HG03196 (cell line): Measurements from ENCODE around the gene SETDB1.
"Not testable (repeated sequence)": the region's sequence is repeated elsewhere in the genome, so short reads cannot be mapped to it uniquely, and the experiment has no call there.

Source experiments
- ATAC-seq: cut with Tn5 transposase; IDR thresholded peaks from one replicate; pipeline ENCODE4 v1.9.1; 2021; ENCODE audit not compliant: unreplicated experiment

Gene SETDB1

GRCh38 chr1:150928775-150929174 lies 2.6 kb downstream of the SETDB1 start:
- ATAC-seq: not testable (repeated sequence)

DNA sequence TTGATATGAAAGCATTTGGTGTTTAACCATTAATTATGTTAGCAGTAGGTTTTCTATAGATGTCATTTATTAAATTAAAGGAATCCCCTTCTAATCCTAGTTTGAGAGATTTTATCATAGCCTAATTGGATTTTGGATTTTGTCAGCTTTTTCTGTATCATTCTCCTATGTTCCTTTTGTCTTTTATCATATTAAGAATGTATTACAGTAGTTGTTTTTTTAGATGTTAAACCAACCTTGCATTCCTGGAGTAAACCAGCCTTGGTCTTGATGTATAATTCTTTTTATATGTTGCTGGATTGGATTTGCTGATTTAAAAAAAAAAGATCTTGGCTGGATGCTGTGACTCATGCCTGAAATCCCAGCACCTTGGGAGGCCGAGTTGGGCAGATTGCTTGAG lies 5.6 kb downstream of the SETDB1 start:
- no peak for ATAC-seq

DNA sequence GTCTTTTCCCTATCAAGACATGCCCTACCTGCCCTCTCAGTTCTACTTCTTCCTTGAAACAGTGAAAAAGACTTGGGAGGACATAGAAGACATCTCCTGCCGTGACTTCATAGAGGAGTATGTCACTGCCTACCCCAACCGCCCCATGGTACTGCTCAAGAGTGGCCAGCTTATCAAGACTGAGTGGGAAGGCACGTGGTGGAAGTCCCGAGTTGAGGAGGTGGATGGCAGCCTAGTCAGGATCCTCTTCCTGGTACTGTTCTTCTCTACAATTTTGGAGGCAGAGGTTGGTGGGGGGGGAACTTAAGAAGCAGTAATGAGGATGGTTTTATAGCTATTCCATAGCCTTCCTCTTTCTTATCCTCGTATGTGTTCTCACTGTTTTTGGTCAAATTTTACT lies 18.7 kb downstream of the SETDB1 start:
- ATAC-seq: no peak

DNA sequence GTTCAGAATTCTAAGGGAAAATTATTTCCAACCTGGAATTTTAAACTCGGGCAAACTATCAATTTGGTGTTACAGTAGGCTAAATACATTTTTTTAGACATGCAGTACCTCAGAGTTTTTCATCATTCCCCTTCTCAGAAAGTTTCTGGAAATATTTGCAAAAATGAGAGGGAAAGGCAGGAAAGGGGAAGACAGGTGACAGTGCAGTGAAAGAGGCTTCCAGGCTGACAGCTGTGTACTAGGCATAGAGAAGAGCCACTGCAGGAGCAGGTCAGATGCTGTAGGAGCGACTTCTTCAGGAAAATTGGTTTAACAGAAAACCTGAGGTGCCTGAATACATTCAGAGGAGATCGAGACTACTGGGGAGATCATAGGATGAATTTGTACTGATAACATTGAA lies 28.5 kb downstream of the SETDB1 start:
- ATAC-seq: no peak

- ATAC-seq: no peak
These were observed 29.1 kb downstream of the SETDB1 start for GRCh38 chr1:150955280-150955679.

DNA sequence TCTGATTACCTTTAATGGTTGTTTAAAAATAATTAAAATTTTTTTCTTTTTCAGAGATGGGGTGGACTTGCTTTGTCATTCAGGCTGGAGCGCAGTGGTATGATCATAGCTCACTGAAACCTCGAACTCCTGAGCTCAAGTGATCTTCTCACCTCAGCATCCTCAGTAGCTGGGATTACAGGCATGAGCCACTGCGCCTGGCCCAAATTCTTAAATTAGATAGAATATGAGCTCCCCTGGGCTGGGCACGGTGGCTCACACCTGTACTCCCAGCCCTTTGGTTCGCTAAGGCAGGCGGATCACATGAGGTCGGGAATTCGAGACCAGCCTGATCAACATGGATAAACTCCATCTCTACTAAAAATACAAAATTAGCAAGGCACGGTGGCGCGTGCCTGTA lies 31.5 kb downstream of the SETDB1 start:
- no peak for ATAC-seq

DNA sequence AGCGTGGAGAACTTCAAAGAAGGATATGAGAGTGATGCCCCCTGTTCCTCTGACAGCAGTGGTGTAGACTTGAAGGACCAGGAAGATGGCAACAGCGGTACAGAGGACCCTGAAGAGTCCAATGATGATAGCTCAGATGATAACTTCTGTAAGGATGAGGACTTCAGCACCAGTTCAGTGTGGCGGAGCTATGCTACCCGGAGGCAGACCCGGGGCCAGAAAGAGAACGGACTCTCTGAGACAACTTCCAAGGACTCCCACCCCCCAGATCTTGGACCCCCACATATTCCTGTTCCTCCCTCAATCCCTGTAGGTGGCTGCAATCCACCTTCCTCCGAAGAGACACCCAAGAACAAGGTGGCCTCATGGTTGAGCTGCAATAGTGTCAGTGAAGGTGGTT lies 34.5 kb downstream of the SETDB1 start:
- no peak for ATAC-seq

DNA sequence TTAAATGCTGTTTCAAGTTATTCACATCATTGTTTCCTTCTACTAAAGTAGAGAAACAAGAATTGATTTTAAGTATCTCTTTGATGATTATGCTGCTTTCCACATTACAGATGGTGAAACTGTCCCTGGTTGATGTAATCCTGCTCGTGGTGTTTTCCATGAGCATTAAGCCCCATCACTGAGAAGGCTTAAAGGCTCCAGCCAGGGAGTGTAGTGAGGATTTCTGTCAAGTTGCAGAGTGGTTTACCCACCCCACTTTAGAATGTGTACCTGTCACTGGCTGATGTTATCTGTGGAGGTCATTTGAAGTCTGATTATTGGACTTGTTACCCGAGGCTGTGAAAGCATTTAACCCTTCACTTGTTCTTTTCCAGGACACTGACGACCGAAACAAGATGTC lies 35.6 kb downstream of the SETDB1 start:
- ATAC-seq: no peak

GRCh38 chr1:150963321-150964163 lies 37.4 kb downstream of the SETDB1 start:
- no peak for ATAC-seq

GRCh38 chr1:150964164-150964489 lies 38.0 kb downstream of the SETDB1 start:
- no peak for ATAC-seq

DNA sequence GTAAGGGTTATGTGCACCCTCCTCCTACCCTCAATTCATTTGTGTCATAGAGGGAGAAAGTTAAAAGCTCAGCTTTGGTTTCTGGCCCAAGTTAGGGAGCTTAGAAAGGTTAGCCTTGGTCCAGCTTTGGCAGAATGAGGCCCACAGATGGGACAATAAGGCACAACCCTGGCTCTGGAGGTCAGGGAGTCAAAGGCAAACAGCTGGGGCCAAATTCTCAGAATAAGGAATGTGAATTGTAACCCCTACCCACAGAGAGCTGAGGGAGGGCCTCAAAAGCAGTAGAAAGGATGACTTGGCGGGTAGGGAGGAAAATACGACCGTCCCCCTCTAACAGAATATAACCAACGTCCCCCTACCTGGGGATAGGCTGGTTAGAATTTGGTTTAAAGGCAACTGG lies 39.4 kb downstream of the SETDB1 start:
- no peak for ATAC-seq

GRCh38 chr1:150966011-150966410 lies 39.8 kb downstream of the SETDB1 start:
- no peak for ATAC-seq

DNA sequence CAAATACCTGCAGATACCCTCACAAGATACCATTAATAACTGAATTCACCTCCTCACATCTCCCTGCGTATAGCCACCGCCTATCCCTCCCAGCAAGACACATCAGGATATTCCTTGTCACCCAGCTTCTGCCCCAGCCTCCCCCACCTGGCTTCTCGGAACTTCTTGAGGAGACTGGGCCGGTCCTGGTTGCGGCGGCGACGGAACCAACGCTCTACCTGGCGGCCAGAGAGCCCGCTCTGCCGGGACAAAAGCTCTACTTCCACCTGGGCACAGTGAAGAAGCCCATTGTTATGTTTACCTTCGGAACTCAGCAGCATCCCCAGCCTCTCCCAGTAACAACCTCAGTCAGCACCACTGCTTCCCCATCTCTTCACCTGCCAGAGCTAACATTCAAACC lies 41.8 kb downstream of the SETDB1 start:
- ATAC-seq: no peak

DNA sequence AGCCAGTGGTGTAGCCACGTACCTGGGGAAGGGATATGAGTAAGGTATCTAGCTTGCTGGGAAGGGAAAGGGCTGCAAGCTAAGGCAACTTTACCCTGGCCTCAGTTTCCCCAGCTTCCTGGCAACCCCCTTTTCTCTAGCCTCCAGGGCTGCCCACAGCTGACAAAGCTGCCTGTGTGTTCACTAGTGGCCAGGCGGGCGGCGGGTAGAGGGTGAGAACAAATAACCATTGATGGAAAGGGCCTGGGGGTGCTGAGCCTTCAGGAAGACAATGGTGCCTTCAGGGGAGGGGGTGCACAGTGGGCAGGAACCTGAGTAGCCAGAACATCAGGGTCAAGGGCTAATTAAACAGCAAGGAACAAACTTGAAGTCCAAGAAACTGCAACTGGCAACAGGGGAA lies 42.3 kb downstream of the SETDB1 start:
- no peak for ATAC-seq

- no peak for ATAC-seq
These were observed 43.5 kb downstream of the SETDB1 start for GRCh38 chr1:150969626-150970025.

DNA sequence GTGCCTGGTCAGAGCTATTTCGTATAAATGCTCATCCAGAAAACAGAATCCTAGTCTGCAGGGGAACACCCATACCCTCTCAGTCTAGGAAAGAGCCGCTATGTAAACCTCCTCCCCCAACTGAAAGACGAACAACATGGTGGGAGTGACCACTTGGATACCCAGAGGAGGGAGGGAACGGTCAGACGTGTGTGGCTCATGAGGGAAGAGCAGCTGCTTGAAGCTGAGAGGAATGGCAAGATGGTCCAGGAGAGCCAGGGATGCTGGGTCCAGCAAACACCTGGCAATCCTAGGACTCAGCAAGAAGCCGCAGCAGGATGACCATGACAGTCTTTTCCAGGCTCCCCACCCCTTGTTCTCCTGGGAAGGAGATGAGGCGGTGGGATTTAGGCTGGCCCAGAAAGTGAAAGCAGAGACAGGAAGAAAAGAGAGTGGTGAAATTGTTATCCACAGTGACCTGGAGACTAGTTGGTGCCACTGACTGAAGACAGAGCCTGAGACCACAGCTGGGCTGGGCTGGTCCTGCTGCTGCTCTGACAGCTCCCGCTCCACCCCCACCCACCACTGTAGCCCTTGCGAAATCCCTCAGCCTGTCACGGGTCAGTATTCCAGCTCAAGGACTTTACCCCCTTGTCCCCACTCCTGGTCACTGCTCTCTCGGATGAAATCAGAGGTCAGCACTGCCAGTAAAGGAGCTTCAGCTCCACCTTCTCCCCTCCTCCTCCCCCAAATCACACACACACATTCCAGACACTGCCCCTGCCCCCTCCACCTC lies 44.8 kb downstream of the SETDB1 start:
- no peak for ATAC-seq

DNA sequence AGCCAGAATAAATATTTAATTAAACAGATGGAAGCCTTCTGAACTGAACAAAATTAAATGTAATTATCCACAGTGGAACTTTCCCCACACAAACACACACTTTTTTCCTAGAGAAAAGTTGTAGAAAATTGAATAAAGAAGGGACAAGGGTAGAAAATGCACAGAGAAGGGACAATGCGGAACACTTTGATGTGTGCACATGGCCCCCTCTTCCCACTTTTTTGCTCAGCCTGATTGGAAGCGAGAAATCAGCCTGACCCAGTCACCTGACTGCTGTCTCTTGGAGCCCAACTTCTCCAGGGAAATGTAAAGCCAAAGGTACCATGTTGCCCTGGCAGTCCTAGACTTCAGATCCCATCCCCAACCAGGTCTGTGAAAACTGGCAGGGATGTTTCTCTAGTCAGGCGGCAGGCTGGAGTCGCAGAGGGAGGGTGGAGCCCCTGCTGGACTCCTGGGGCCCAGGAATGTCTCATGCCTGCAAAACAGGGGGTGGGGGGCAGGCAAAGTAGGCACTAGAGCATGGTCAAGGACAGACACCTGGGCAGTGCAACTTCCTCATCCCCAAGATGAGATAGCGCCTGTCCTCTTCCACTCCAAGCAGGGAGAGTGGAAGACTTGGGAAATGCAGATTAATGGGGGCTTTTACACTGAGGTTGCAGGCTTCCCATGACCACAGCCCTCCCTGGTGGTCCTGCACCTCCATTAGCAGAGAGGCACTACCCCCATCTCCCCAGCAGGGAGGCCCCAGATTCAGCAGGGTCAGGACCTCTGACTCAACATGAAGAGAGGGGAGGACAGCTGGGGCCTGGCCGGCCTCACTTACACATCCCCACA lies 45.6 kb downstream of the SETDB1 start:
- ATAC-seq: no peak

DNA sequence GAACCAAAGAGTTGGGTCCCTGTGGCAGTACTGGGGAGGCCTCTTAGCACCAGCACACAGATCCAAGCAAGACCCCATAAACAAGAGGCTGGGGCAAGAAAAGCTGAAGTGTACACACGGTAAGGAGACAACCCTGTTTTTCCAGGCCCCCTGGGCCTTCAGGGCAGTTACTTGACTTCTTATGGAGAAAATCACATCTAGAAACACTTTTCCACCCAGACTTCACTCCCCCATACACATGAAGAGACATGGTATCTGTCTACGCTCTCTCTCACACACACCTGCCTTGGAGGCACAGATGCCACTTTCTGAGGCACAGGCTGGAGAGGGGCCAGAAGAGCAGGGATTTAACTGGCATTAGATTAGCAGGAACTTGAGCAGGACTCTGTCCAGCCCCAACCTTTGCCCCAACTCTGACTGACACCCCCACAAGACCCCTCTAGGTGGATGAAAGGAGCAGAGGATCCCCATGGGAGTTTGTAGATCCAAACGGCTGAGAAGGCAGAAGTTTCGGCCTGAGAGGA lies 46.3 kb downstream of the SETDB1 start:
- ATAC-seq: no peak

DNA sequence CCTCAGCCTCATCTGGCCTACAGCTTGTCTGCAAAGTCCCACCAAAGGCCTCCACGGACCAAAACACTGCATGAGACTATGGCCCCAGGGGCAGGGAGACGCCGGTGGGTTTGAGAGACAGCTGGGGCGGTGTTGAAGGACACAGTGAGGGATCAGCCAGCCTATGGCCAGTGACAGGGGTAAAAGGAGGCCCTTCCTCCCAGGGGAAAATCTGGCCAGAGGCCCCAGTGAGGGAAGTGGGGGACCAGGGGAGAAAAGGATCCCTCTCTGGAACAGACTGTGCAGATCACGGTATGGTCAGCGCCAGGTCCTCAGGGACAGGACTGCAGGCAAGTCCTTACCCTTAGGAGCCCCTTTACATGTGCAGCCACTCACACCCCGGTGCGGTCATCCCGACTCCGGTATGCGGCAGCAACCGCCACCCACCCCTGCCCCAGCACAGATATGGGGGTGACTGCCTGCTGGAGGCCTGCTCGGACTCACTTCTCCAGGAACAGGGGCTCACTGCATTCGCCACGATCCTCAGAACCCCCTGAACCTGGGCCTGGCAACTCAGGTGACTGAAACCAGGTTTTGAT lies 47.2 kb downstream of the SETDB1 start:
- no peak for ATAC-seq

DNA sequence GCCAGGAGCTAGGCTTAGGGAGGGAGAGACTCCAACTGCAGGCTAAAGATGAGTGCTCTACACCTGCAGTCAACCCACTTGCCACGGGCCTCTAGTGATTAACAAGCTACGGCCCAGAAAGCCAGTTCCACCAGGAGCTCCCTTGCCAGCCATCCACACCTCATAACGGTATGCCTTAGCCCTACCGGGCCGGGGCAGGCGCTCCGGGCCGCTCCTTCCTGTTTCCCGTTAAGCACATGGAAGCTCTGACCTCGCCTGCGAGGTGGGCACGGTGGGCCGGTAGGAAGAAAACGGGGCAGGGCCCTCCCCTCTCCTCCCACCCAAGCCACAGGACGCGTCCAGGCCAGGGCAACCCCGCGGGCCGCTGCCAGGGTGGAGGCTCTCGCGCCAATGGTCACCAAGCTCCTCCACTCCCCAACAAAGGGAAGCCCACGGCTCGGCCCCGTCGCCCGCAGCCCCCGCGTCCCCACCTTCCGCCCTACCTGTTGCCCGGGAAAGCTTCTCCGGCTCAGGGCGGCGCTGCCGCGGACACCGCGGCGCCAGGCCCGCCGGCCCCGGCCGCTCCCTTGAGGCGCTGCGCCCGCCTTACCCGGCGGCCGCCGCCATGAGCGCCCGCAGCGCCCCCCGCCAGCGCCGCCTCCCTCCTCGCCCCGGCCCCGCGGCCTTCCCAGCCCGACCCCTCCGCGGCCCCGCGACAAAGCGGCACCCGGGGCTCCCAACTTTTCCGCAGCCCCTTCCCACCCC lies 47.8 kb downstream of the SETDB1 start:
- peak; percentile 33 for ATAC-seq
